GM19328 (cell line): ENCODE measurements around the gene CALHM4.
"Not testable (repeated sequence)": the region's sequence is repeated elsewhere in the genome, so short reads cannot be mapped to it uniquely, and the experiment has no call there.

Experiments
- ATAC-seq: cut with Tn5 transposase; IDR thresholded peaks from one replicate; pipeline ENCODE4 v1.9.1; 2021; ENCODE audit warnings: mild to moderate bottlenecking, moderate library complexity; ENCODE audit not compliant: unreplicated experiment

Gene CALHM4

DNA sequence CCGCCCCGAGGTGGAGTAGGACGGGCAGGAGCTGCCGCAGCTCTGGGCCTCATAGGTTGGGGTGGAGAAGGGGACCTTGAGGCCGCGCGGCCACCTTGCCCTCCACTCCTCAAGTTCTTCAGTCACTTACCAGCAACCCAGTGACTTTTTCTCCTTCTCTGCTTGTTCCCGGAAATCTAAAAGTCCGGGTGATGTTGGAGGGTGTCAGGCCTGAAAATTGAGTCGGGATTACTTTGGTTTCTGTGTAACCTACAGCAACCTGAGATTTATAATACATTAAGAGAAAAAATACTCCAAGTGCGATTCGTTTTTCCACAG lies 18.1 kb downstream of the CALHM4 start:
- ATAC-seq = no peak

DNA sequence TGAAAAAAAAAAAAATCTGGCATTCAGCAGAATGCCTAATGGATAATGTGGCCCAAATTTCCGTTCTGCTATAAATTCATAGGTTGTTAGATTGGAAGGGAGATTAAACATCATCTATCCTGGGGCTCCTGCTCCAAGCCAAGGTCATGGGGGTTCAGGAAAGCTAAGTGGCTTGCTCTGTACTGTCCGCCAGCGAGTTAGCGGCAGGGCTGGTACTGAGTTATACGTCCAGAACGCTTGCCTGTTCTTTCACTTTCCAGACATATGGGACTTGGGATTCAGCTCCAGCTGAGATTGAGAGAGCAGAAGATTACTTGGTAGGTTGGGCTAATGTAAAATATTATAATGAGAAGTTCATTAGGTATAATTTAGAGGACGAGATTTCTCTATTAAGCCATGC lies 18.6 kb downstream of the CALHM4 start:
- no peak for ATAC-seq

DNA sequence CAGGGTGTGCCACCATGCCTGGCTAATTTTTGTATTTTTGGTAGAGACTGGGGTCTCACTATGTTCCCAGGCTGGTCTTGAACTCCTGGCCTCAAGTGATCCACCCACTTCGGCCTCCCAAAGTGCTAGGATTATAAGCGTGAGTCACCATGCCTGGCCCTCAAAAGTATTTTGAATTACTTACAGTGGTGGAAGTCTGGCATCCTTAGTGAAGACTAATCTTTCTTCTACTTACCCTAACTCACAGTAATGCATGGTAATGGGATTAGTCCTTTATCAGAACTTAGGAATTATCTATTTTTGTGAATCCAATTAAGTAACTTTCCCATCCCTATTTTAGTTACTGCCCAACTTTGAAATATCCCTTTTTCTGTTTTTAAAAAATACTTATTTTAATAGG lies 21.7 kb downstream of the CALHM4 start:
- no peak for ATAC-seq

DNA sequence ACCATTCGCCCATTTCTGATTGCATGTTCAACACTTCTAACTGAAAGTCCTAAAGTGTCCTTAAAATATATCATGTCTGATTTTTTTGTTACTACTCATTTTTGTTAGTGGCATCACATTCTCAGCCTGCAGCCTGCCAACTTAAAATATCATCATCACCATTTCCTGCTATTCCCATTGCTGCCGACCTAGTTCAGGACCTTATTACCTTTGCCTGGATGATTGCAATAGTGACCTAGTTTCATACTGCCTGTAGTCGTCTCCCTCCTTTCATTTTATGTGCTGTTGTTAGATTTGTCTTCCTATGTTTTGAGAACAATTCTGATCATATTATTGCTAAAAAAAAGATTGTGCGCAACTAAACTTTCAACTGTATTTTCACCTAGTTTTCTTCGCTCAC lies 23.9 kb downstream of the CALHM4 start:
- no peak for ATAC-seq

DNA sequence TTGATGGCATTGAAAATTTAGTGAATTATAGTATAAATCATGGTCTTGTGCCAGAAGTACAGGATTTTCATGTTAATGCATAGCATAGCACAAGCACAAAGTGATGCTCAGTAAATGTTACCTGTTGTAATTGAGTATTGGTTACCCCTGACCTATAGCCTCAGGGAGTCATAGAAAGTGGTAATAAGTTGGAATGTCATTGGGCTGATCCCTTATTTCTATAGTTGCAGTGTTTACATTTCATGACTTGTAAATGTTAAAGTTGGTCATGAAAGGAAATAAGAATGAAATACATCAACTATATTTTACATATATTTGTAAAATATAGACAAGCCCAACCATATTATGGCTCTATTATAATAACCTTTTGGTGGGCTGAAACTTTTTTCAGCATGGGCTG lies 24.8 kb downstream of the CALHM4 start:
- ATAC-seq = no peak

DNA sequence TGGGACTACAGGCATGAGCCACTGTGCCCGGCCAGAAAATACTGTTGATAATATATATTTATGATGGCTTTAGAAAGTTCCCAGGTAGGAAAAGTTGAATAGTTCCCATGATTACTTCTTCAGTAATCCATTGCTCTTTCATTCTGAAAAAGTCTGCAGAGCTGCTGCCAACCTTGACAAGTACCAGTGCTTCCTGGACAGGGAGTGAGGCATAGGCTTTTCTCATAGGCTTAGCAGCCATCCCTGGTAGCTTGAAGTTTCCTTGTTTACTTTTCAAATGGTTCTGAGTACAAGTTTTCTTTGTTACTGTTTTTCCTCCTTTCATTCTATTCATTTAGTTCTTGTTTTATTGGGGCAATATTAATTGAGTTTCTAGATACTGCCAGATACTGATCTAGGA lies 25.6 kb downstream of the CALHM4 start:
- no peak for ATAC-seq

DNA sequence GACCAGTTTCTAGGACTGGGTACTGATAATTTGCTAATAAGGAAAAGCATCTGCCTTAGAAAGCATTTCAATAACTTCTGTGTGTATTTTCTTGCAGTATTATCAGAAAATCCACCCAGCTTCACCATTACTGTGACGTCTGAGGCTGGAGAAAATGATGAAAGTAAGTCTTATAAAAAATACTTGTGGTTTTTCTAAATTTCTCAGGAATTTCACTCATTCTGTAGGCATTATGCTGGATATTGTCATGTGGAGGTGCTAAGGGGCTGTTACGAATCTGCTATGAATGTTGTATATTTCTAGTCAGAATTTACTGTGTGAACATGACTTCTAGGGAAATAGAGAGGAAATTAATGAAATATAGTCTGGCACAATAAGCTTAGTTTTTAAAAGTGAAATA lies 26.6 kb downstream of the CALHM4 start:
- ATAC-seq = no peak

DNA sequence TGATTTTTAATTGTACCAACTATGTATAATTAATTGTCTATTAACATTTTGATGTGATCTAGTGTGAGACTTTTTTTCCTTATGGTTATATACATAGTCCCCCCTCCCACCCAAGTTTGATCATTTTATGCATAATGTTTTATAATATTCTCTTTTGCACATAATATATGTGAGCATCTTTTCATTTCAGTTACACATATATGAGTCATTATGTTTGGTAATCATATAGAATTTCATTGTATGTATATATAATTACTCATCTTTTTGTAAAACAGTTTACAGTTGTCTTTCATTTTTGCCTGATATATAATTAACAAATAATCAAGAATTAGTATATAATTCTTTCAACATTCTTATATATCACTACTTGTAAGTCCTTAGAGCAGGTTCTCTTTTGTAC lies 32.7 kb downstream of the CALHM4 start:
- ATAC-seq = no peak

DNA sequence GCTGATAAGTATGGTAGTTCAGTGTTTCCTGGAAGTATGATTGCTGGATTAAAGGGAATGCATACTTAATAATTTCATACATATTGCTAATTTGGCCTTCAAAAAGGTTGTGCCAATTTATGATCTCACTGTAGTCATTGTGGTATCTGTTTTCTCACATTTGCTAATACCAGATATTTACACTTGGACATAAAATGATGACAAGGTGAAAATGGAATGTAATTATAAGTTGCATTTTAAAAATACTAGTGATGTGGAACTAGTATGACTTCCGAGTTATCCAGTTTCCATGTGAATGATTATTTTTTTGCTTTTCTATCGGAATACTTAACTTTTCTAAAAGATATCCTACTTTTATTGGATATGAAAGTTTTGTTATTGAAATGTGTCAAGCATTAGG lies 33.2 kb downstream of the CALHM4 start:
- ATAC-seq = no peak

DNA sequence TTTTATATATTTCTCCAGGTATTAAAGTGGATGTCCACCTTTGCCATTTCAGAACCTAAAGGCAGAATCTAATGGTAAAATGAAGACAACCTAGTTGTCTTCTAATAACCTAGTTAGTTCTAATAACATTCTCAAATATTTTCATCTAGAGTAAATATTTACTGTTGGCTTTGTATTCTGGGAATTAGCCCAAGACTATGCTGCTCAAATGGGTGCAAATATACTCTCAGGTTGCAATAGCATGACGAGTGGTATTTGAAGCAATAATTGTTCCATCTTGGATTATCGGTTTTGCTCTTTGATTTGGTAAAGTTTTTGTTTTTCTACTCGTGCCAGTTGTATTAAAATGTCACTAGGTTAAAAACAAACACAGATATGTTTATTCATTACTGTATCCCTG lies 41.7 kb downstream of the CALHM4 start:
- ATAC-seq = no peak

DNA sequence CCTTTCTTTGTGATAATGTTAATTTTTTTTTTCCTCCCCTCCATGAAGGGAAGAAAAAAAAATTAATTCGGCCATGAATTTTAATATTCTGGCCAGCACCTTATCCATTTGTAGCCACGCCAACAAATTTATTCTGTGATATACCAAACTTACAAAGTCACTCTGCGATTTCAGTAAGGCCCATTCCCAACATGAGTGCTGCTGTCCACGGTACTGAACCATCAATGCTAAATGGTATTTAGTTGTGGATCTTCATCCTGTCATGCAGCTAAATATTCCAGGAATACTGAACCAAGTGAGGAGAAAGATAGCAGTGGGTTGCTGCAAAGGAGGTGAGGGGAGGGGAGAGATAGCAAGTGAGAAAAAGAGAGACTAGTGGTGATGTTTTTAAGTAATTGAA lies 43.3 kb downstream of the CALHM4 start:
- ATAC-seq = no peak

DNA sequence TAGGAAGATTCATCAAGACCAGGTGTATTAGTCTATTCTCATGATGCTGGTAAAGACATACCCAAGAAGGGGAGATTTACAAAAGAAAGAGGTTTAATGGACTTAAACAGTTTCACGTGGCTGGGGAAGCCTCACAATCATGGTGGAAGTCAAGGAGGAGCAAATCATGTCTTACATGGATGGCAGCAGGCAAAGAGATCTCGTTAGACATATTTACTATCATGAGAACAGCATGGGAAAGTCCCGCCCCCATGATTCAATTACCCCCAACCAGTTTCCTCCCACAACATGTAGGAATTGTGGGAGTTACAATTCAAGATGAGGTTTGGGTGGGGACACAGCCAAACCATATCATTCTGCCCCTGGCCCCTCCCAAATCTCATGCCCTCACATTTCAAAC lies 50.4 kb downstream of the CALHM4 start:
- ATAC-seq = not testable (repeated sequence)

DNA sequence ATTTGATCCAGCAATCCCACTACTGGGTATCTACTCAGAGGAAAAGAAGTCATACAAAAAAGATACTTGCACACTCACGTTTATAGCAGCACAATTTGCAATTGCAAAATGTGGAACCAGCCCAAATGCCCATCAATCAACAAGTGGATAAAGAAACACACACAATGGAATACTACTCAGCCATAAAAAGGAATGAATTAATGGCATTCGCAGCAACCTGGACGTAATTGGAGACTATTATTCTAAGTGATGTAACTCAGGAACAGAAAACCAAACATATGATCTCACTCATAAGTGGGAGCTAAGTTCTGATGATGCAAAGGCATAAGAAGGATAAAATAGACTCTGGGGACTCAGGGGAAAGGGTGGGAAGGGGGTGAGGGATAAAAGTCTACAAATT lies 51.3 kb downstream of the CALHM4 start:
- not testable (repeated sequence) for ATAC-seq

DNA sequence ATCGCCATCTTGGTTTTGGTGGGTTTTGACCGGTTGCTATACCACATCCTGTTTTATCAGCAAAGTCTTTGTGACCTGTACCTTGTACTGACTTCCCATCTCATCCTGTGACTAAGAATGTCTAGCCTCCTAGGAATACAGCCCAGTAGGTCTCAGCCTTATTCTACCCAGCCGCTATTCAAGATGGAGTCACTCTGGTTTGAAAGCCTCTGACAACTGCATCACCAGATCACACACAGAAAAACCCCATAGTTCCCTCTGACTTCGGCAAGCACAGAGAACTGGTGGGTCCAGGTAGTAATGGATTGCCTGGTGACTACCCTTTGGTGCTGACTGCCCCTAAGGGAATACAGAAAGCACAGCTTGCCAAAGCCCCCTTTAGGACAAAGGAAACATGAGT lies 52.4 kb downstream of the CALHM4 start:
- ATAC-seq = no peak
